Measurements from ENCODE around the gene MAP4K4.

GRCh38 chr2:101679037-101679726 is 18.3 kb upstream of the MAP4K4 start:
- TF ChIP-seq EZH2phosphoT487 (IDR thresholded peaks at IDR 0.05; ENCODE audit: low read depth), result no peak
- TF ChIP-seq, protein P1, sequence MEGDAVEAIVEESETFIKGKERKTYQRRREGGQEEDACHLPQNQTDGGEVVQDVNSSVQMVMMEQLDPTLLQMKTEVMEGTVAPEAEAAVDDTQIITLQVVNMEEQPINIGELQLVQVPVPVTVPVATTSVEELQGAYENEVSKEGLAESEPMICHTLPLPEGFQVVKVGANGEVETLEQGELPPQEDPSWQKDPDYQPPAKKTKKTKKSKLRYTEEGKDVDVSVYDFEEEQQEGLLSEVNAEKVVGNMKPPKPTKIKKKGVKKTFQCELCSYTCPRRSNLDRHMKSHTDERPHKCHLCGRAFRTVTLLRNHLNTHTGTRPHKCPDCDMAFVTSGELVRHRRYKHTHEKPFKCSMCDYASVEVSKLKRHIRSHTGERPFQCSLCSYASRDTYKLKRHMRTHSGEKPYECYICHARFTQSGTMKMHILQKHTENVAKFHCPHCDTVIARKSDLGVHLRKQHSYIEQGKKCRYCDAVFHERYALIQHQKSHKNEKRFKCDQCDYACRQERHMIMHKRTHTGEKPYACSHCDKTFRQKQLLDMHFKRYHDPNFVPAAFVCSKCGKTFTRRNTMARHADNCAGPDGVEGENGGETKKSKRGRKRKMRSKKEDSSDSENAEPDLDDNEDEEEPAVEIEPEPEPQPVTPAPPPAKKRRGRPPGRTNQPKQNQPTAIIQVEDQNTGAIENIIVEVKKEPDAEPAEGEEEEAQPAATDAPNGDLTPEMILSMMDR (IDR thresholded peaks at IDR 0.05; ENCODE audit: low read depth, low read length), result no peak
